ENCODE results near the gene TMTC2.

Gene TMTC2

DNA sequence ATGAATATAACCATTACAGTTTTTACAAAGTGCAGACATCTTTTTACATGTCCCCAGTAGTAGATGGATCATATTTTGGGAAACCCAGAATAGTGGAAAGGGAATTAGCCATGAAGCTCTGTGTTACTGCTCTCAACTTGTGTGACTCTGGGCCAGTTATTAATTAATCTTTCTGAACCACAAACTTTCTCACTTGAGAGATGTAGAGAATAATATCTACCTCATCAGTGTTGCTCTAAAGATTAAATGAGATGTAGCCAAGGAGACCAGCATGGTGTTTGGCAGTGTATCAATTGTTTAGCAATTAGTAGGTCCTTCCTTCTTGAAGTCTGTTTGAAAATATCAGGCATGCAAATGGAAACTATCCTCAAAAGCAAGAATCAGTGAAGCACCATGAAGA is 169.2 kb downstream of the TMTC2 start:
- DNase-seq, result no peak

DNA sequence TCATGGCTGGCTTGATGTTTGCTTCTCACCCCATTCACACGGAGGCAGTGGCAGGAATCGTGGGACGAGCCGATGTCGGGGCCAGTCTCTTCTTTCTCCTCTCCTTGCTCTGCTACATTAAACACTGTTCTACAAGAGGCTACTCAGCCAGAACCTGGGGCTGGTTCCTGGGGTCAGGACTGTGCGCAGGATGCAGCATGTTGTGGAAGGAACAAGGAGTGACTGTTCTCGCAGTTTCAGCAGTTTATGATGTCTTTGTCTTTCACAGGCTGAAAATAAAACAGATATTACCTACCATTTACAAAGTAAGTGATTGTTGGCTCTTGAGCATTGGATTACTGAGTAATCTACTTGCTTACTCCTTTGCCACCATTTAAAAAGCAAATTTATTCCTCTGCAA is 170.6 kb downstream of the TMTC2 start:
- DNase-seq, result no peak

DNA sequence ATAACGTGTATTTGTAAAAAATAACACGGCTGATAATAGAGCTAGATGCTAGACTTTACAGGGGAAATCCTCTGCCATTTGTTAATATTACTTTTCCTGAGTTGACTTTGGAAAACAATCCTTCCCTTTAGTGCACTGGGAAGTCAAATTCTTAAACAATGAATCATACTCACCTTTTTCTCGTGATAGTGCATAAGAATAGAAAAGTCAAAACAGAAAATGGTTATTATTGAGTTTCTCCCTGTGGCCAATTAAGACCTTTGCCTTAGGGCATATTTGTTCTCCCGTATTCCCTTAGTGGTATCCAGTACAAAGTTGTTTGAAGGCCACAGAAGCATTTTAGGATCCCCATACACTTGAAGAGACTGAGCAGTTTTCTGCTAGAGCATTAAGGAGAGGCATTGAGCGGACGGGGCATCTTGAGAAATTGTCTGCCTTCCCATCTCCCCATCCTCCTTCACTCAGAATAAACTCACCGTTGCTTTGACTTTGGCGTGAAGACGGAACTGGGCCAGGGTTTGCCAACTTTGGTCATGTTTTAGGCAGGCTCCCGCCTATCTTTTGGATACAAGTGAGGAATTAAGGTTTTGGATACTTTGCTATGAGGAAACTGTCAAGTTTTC is 171.3 kb downstream of the TMTC2 start:
- DNase-seq, result no peak

DNA sequence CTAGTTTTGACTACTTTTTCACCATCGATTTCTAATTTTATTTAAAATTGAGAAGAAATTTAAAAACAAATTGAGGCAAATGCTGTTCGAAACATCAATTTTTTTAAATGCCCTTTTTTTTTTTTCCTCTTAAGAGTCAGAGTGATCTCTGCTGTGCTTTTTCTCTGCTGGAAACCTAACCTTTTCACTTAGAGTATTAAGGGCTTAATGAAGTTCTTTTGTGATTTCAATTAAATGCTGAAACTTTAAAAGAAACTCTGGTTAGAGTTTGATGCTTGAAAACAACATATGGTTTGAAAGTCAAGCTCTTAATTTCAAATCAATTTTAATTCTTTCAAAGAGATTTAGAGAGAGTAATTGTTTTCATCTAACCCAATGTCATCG is 171.8 kb downstream of the TMTC2 start:
- no peak for DNase-seq

DNA sequence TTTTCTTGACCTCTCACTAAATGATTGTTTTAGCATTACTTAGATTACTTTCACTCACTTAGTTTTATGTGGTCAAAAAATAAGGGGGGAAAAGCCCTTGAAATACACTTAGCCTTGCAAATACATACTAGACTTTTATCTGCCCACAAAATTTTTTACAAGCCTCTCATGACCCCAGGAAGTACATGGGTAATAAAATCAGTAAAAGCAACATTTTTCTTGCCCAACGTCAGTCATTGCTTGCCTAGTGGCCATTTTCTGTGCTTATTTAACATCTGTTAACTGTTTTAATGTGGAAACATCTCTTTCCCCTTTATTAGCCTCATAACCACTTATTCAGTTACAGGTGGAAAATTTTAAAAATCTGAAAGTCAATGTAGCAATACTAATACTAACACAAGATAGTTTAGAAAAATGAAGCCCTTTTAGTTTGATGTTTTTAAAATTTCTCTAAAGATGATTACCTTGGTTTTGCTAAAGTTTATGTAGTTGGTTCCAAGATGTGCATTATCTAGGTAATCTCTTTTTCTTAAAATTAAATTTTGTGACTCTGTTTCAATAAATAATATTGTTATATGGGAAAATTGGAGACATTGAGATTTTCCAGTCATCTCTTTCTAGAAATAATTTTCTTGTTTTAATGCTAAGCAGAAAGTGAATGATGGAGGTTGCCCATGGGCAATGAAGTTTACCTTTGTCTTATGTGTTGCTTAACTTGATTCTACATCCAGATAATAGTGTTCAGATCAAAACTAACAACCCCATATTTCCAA is 175.5 kb downstream of the TMTC2 start:
- no peak for DNase-seq

DNA sequence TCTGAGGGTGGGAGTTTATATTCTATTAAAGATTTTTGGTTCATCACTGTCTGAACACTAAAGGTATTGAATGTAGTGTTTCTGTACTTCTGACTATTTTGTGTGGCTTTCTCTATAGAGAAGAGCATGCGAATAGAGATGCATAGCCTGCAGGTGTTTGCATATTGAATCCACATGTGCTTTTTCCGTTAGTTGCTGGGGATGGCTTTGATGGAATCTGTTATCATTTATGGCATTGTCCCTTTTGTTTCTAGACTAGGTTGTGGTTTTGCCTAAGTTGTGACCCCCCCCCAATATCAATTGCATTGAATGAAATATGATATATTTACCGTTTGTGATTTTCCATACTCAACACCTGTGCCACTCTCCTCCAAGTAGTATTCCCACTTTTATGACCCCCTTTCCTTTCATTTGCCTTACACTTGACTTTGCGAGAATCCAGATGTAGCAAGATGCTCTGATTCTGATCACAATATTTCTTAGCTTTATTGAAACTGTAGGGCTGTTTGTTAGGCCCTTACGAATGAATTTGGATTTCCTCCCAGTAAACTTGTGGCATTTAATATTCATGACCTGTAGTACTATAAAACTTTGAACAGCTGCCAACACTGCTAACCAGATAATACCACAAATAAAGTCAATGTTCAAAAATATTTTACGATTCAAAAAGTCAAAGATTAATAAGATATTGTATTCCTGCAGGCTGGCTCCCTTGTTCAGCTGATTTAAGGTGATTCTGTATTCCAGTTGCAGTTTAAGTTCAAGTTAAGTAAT is 176.4 kb downstream of the TMTC2 start:
- no peak for DNase-seq

DNA sequence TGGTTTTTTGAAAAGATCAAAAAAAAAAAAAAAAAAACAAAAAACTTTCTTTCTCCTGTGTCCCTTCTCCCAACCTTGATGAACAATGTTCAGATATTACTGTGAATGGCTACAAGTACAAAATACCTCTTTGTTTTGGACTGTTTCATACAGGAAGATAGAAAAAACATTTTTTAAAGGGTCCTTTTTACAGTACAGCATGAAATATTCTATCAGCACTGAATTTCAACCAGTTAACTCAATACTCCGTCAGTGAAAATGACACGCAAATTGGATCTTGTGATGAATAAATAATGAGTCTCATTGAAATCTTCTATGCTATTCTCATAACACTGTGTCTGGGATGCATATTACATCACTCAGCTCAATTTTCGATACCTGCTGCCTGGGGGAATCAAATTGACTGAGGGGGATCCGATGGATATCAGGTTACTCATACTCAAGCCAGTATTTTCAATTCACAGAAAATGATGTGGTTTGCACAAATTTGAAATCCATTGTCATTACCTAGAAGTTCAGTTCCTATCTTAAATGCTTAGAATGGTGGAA is 179.6 kb downstream of the TMTC2 start:
- DNase-seq, result no peak

DNA sequence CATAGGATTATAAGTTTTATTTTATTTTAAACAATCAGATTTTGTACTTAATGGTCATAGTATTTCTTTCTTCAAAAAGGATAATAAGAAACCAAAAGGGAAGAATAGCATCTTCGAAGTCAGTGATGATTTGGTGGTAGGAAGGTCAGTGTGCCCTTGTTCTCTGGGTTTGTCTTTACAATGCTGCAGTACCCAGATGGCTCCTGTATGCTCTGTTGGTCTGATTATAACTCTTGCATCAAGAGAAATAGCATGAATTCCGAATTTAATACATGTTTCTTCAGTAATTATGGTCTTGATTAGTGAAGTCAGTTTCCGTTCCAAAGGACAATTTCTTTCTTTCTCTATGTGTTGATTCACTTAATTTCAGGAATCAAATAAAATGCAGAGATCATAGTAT is 180.2 kb downstream of the TMTC2 start:
- no peak for DNase-seq

DNA sequence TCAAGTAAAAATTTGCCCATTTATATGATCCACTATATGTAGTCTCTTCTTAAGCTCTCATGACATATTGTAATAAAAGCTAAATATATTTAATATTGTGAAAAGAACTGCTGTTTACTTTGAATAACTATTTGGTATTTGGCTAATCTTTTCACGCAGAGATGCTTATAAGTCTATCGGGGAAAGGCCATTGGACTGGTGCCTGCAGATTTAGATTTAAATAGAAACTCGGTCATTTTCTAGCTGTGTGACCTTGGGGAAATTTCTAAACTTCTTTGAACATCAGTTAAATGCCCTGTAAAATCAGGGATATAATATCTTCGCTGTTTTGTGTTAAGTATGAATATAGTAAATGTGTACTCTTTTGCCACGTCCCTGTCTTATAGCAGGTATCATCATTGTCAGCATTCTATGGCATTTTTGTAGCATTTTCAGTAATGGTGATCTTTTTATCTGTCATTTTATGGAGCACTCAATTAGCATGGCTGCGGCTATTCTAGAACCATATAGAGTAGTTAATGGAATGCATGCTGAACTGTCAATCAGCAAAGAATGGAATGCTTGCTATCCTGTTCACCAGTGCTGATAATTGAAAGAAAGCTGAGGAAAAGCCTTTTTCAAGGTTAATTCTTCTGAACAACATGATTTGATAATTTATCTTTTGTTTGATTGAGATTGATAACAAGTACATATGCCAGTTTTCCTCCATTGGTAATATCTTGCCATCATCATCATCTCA is 181.2 kb downstream of the TMTC2 start:
- DNase-seq, result no peak

DNA sequence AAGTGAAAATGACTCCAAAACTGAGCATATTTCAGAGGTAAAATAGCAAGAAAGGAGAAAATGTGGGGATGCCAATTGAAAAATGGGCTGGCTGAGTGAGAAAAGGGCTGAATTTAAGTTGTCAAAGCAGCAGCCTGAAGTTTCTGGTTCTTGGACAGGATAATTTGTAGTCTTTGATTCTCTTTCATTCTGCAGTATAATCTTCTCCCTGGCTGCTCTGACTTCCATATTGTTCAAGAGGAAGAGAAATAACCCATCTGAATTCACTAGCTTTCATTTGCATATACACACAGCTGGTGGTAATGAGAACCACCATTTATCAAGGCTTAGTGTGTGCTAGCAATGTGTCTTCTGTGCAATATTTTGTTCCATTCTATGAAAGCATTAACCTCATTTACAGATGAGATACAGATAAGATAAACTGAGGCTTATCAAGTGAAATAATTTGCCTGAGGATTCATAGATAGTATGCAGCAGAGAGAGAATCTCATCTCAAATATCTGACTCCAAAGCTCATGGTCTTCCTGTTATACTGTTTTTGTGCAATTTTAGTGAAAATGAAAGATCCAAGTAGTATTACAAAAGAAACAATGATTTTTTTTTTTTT is 184.2 kb downstream of the TMTC2 start:
- DNase-seq, result no peak

DNA sequence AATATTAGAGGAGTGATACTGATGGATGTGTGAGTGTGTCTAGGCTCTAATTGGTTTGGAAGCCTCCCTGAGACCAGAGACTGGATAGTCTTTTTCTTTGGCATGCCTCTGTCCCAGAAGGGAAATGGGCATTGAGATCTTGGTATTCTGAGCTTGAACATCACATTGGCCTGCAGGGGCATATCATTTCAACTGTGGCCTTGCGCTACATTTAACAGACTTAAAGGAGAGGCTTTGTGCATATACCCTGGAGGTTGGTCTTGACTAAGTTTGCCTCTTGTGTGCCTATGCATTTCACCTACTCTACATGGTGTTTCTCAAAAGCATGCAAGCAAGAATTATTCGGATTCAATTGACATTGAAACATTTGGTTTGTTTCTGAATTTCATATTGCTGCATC is 185.4 kb downstream of the TMTC2 start:
- no peak for DNase-seq

DNA sequence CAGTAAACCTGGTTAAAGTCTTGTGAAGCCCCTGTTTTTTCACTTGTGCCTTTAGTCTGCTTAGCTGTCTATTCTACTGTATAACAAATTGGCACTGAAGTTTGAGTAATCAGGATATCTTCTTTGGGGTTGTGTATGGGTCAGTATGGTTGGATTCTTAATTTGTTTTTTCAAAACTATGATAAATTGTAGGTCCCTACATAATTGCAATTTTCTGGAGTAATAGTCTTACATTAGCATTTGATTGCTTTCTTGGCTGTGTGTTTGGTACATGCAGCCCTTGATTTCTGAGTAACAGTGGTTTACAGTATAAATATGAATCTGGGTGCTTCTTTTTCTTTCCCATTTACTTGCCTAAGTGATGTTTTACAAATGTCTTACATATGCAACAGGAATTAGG is 186.6 kb downstream of the TMTC2 start:
- no peak for DNase-seq

DNA sequence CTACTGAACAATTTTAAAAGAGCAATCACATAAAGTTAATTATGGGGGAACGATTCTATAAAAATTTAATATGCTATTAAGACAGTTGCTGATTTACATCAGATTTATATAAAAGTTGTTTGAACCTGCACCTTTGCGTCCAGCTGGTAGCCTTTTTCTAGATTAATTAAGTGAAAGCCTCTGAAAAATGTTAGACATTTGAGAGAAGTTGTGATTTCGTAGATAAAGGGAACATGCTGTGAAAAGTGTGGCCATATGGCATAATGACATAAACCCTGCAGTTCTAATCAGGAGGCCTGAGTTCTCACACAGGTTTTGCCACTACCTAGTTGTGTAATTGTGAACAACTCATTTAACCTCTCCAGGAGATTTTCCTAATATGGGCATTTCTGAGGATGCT is 187.2 kb downstream of the TMTC2 start:
- no peak for DNase-seq

DNA sequence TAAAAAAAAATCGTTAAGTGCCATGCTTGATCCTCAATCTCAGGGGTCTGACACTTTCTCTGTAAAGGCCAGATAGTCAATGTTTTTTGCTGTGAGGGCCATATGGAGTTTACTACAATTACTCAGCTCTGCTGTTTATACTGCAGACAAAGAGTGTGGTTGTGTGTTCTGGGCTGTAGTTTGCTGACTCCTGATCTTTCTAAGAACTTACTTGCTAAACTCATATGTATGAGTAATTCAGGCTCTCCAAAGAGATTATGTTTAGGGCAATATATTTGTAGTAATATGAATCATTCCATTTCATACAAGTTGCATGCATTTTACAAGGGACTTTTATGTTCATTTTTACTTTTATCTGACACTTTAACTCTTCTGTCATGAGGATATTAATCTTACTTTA is 188.2 kb downstream of the TMTC2 start:
- DNase-seq, result no peak

DNA sequence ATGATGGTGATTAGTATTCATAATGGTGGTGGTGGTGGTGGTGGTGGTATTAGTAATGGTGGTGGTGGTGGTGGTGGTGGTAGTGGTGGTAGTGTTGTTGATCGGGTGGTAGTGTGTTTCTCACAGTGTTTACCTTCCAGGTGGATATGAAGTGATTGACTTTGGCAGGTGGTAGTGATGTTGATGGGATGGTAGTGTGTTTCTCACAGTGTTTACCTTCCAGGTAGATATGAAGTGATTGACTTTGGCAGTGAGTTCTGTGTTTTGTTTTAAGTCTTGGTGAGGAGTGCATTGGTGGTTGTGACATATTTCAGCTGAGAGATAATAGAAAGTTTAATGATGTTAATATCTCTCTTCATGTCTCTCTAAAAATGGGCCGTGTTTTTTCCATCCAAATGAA is 189.4 kb downstream of the TMTC2 start:
- no peak for DNase-seq

DNA sequence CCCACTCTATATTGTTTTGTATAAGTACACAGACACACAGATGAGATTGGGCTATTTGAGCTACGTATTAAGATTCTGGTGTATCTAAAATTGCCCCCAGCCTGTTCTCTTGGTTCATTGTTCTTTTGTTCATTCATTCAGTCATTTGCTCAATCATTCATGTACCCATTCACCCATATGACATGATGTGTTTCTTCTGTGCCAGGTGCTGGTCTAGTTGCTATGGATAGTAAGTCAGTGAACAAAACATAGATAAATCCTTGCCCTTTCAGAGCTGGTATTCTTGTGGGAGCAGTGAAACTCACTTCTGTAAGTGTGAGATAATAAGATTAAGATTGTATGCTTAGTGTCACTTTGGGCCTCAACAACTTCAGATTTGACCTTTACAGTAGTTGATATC is 191.3 kb downstream of the TMTC2 start:
- DNase-seq, result no peak

DNA sequence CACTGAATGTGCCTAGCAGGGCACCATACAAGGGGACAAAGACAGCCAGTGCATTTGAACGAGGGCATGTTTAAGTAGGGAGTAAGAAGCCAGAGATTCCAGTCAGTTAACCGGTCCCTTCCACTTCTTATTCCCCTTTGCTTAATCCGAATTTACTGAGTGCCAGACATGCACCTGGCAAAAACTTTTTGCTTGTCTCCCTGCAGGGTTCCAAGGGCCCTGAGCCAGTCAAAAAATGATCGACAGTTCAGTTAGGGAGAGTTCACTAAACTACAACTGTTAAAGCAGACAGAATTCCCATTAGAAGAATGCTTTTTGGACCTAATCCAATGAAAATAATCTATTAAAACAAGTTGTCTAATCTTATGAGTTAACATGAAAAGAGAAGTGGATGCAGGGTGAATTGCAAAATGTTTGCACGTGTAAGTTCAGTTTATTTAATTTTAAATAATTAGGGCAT is 193.8 kb downstream of the TMTC2 start:
- DNase-seq, result no peak

DNA sequence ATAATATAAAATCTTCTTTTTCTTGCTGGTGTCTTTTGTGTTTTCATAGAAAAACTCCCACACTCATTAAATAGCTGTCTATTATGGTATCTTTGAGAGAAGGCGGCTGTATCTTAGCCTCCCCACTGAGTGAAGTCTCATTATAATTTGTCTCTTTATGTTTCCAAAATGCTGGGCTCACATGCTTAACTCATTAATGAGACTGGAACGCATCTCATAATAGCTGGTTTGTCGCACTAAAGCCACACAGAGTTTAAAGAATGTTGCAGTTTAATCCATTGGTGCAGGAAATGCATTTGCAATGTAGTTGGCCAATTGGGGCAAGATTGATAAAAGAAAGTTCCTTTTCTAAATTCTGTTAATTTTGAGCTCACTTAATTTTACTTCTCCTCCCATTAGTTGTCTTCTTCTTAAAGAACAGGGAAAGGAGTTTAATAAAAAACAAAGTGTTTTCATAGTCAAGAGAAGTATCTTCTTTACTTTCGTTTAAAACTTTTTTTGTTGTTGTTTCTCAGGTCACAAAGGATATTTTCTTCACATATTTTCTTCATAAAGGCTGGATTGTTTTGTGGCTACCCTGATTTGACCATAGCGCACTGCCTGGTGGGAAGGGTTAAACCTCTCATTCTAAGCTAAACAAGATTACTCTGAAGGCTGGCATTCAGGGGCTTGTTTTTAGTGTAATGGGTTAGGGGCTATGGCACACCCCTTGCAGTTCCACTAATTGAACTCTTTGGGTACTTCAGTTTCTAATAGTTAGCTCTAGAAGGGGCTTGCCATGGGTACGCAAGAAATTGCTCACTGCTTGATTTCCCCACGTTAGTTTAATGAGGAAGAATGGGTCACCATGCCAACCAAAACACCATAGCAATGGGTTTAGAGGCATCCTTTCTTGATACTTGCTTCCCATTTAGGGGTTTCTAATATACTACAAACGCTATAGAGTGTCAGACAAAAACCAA is 197.0 kb downstream of the TMTC2 start:
- DNase-seq, result no peak

DNA sequence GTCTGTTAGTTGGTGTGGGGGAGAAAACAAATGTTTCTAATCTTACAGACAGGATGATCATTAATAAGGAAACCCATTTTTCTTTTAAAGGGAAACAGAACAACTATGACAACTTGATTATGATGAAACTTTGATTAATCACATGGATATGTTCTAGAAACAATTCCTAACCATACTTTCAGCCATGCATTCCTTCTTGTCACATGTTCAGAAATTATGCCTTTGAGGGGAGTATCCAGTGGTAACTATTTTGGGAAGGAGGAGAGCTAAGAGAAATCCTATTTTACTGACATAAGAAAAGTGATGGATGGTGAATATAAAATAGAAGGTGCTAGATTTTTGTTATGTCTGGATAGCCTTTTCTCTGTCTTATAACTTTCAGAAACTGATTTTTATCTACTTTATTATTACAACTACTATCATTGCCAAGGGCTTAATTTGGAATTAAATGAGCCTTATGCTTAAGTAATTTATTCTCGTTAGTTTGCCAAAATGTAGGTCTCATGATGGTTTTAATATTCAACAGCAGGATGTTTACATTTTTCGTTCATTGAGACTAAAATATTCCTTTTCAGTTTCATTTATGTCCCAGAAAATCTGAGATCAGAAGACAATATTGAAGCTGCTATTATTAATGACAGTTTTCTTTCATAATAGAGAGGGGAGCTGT is 200.1 kb downstream of the TMTC2 start:
- no peak for DNase-seq

DNA sequence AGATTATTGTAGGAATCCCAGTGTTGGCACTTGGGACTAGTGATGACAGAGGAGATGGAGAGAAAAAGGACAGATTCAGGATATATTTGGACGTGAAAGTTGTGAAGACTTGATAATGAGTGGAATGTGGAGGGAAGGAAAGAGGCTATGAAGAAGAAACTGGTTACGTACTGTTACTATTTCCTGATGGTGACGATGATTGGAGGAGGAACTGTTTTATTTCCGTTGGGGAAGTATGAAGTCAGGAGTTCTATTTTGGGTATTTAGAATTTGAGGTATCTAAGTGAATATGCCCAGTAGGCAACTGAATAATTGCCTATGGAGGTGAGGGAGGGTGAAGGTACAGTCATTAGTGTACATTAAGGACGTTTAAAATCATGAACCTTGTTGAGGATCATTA is 207.2 kb downstream of the TMTC2 start:
- DNase-seq, result no peak

DNA sequence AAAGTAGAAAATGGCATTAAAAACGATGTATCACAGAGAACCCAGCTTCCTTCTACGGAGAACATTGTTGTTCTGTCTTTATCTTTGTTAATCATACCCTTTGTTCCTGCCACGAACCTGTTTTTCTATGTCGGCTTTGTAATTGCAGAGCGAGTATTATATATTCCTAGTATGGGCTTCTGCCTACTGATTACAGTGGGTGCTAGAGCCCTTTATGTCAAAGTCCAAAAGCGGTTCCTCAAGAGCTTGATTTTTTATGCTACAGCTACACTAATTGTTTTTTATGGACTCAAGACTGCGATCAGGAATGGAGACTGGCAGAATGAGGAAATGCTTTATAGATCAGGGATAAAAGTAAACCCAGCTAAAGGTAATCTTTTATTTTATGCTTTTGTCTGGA is 209.6 kb downstream of the TMTC2 start:
- DNase-seq, result no peak
